NT2/D1 (cell line): ENCODE measurements around the gene POLR1H.

Experiments
- SUZ12 ChIP-seq: IDR thresholded peaks from 2 replicates; pipeline ENCODE4 v1.6.1; 2011; ENCODE audit not compliant: insufficient read length, insufficient read depth; ENCODE audit errors: extremely low read depth
- YY1 ChIP-seq: IDR thresholded peaks from 2 replicates; pipeline ENCODE4 v1.6.1; 2011; ENCODE audit not compliant: insufficient read length, insufficient read depth

GRCh38 chr6:30111266-30111856, 50.3 kb downstream of the POLR1H start:
- TF ChIP-seq SUZ12, result no peak
- TF ChIP-seq YY1, result no peak
